ENCODE measurements around the gene KANSL1L. TPM values are rescaled to one million over a fixed set of nuclear protein-coding genes. Genes with fewer than 3 reads are reported as not detected.
"Not testable (repeated sequence)": the region's sequence is repeated elsewhere in the genome, so short reads cannot be mapped to it uniquely, and the experiment has no call there.

The KANSL1L gene
- total RNA-seq, 4 donors from 2014 or later = 13.7 to 43.8 (median 25.5) TPM

GRCh38 chr2:210181033-210181605 lies 9.9 kb upstream of the KANSL1L start:
- H3K4me3 ChIP-seq; intact Hi-C loops (cut with DNase I; ENCODE audit: low total_unique reads); H3K4me1 ChIP-seq; H3K27me3 ChIP-seq; DNase-seq; in situ Hi-C loops (cut with MboI; ENCODE audit: low pct_ligation_motif_present in 1 of 4, low pct_unique_long_range_greater_than_20kb in 1 of 4, low sequenced_read_pairs in 3 of 4); H3K36me3 ChIP-seq; H3K27ac ChIP-seq: not testable (repeated sequence)
- H3K9me3 ChIP-seq = peaks cover 11 to 15% of the 10 kb centered on the region in 2 donors
- 56% methylated on average over 3 of the region's 3 CpGs; no CpG with 5 or more reads in 1 of the 2 donors for WGBS, 2 donors (ENCODE audit: low coverage in 1 of 2)

DNA sequence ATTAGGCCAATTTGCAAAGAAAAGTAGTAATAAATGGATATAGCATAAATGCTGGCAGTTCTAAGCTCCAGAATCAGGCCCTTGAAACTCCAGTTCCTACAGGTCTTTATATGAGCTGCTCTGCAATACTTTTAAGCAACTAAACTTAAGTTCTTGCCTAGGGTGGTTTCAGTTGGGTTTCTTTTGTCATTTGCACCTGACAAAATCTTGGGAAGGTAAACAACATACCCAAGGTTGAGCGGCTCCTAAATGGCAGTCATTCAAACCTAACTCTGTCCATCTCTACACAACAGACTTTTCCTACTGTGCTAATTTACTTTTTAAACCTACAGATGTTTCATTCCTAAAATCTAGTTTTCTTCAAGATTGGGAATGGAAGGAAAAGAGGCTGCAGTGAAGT lies 9.3 kb upstream of the KANSL1L start:
- in situ Hi-C loops (cut with MboI; ENCODE audit: low pct_ligation_motif_present in 1 of 4, low pct_unique_long_range_greater_than_20kb in 1 of 4, low sequenced_read_pairs in 3 of 4) = no loop called here
- no peaks in the 10 kb centered on the region for H3K36me3 ChIP-seq
- peaks cover 9 to 10% of the 10 kb centered on the region in 2 donors for H3K9me3 ChIP-seq
- intact Hi-C loops (cut with DNase I; ENCODE audit: low total_unique reads) = no loop called here
- no peak overlapping the region for H3K27ac ChIP-seq
- no peaks in the 10 kb centered on the region for H3K4me1 ChIP-seq
- no peaks in the 10 kb centered on the region for H3K27me3 ChIP-seq
- TF ChIP-seq EP300 (IDR thresholded peaks at IDR 0.05; ENCODE audit: low read depth) (no peak), POLR2A (IDR thresholded peaks at IDR 0.05) (no peak), POLR2AphosphoS5 (IDR thresholded peaks at IDR 0.05) (no peak)
- TF ChIP-seq, protein P1, sequence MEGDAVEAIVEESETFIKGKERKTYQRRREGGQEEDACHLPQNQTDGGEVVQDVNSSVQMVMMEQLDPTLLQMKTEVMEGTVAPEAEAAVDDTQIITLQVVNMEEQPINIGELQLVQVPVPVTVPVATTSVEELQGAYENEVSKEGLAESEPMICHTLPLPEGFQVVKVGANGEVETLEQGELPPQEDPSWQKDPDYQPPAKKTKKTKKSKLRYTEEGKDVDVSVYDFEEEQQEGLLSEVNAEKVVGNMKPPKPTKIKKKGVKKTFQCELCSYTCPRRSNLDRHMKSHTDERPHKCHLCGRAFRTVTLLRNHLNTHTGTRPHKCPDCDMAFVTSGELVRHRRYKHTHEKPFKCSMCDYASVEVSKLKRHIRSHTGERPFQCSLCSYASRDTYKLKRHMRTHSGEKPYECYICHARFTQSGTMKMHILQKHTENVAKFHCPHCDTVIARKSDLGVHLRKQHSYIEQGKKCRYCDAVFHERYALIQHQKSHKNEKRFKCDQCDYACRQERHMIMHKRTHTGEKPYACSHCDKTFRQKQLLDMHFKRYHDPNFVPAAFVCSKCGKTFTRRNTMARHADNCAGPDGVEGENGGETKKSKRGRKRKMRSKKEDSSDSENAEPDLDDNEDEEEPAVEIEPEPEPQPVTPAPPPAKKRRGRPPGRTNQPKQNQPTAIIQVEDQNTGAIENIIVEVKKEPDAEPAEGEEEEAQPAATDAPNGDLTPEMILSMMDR (IDR thresholded peaks at IDR 0.05) = no peak
- 92 to 100% methylated on average over 1 of the region's 1 CpG for WGBS, 2 donors (ENCODE audit: low coverage in 1 of 2)
- no peak overlapping the region for H3K4me3 ChIP-seq
- DNase-seq = no peak

GRCh38 chr2:210179351-210179990 lies 8.3 kb upstream of the KANSL1L start:
- H3K36me3 ChIP-seq = no peaks in the 10 kb centered on the region
- in situ Hi-C loops (cut with MboI; ENCODE audit: low pct_ligation_motif_present in 1 of 4, low pct_unique_long_range_greater_than_20kb in 1 of 4, low sequenced_read_pairs in 3 of 4) = loop anchor here in 1 of 4 donors (10.0 kb wide), 1 partner anchor 185 kb away; no protein-coding TSS in a partner anchor
- no peak for DNase-seq
- no peaks in the 10 kb centered on the region for H3K27me3 ChIP-seq
- H3K4me3 ChIP-seq = no peak overlapping the region
- TF ChIP-seq EP300 (IDR thresholded peaks at IDR 0.05; ENCODE audit: low read depth) = no peak
- no peak for TF ChIP-seq POLR2AphosphoS5 (IDR thresholded peaks at IDR 0.05)
- TF ChIP-seq, protein P1 (IDR thresholded peaks at IDR 0.05) = no peak
- no peak for TF ChIP-seq POLR2A (IDR thresholded peaks at IDR 0.05)
- peaks cover 4 to 8% of the 10 kb centered on the region in 2 donors for H3K9me3 ChIP-seq
- no peaks in the 10 kb centered on the region for H3K4me1 ChIP-seq
- intact Hi-C loops (cut with DNase I; ENCODE audit: low total_unique reads) = loop anchor here (10.0 kb wide), 1 partner anchor 175 kb away; the partner anchor contains the start of gene RPE
- no peak overlapping the region for H3K27ac ChIP-seq

- Histone ChIP-seq H3K36me3 (no peaks in the 10 kb centered on the region), H3K27me3 (no peaks in the 10 kb centered on the region), H3K9me3 (no peaks in the 10 kb centered on the region), H3K27ac (no peak overlapping the region), H3K4me1 (peaks cover 0 to 2% (median 0%) of the 10 kb centered on the region in 4 donors), H3K4me3 (no peak overlapping the region)
- in situ Hi-C loops (cut with MboI; ENCODE audit: low pct_ligation_motif_present in 1 of 4, low pct_unique_long_range_greater_than_20kb in 1 of 4, low sequenced_read_pairs in 3 of 4) = loop anchor here in 1 of 4 donors (10.0 kb wide), 1 partner anchor 183 kb away; no protein-coding TSS in a partner anchor
- TF ChIP-seq, protein P1 (IDR thresholded peaks at IDR 0.05) = no peak
- no peak for TF ChIP-seq POLR2AphosphoS5 (IDR thresholded peaks at IDR 0.05)
- no peak for TF ChIP-seq EP300 (IDR thresholded peaks at IDR 0.05; ENCODE audit: low read depth)
- TF ChIP-seq POLR2A (IDR thresholded peaks at IDR 0.05) = no peak
- intact Hi-C loops (cut with DNase I; ENCODE audit: low total_unique reads) = loop anchor here (10.0 kb wide), 1 partner anchor 173 kb away; the partner anchor contains the start of gene RPE
- no peak for DNase-seq
- WGBS, 2 donors (ENCODE audit: low coverage in 1 of 2) = 60 to 83% methylated on average over 1 of the region's 1 CpG
Measured at GRCh38 chr2:210177769-210178168, 6.6 kb upstream of the KANSL1L start.

DNA sequence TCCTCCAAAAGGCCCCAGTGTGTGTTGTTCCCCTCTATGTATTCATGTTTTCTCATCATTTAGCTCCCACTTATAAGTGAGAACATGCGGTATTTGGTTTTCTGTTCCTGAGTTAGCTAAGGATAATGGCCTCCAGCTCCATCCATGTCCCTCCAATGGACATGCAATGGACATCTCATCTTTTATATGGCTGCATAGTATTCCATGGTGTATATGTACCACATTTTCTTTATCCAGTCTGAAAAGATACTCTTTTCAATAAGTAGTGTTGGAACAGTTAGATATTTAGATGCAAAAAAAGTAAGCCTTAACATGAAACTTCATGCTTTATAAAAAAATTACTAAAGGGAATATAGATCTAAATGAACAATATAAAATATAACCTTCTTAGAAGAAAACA lies 5.9 kb upstream of the KANSL1L start:
- 82 to 90% methylated on average over 1 of the region's 1 CpG for WGBS, 2 donors (ENCODE audit: low coverage in 1 of 2)
- in situ Hi-C loops (cut with MboI; ENCODE audit: low pct_ligation_motif_present in 1 of 4, low pct_unique_long_range_greater_than_20kb in 1 of 4, low sequenced_read_pairs in 3 of 4) = loop anchor here in 1 of 4 donors (10.0 kb wide), 1 partner anchor 182 kb away; no protein-coding TSS in a partner anchor
- intact Hi-C loops (cut with DNase I; ENCODE audit: low total_unique reads) = loop anchor here (10.0 kb wide), 1 partner anchor 172 kb away; the partner anchor contains the start of gene RPE

More for the DNA sequence above, 5.9 kb upstream of the KANSL1L start:
- DNase-seq, H3K4me1 ChIP-seq, H3K36me3 ChIP-seq, H3K27ac ChIP-seq, H3K4me3 ChIP-seq, H3K27me3 ChIP-seq, H3K9me3 ChIP-seq: not testable (repeated sequence)
